Ishikawa (cell line): ENCODE results near the gene MYH9.
A peak's percentile ranks its signal among the peaks of the same experiment; 100 is the strongest.

Experiments used
- CEBPB ChIP-seq: IDR thresholded peaks from 2 replicates; pipeline ENCODE4 v1.6.1; 2012
- CREB1 ChIP-seq: IDR thresholded peaks from 2 replicates; pipeline ENCODE4 v1.6.1; 2012; ENCODE audit warnings: low read depth
- EGR1 ChIP-seq: IDR thresholded peaks from 2 replicates; pipeline ENCODE4 v1.6.1; 2012
- EP300 ChIP-seq: IDR thresholded peaks from 2 replicates; pipeline ENCODE4 v1.6.1; 2012; ENCODE audit warnings: borderline replicate concordance
- FOXM1 ChIP-seq: IDR thresholded peaks from 2 replicates; pipeline ENCODE4 v1.6.1; 2012; ENCODE audit warnings: low read depth, borderline replicate concordance
- MAX ChIP-seq: IDR thresholded peaks from 2 replicates; pipeline ENCODE4 v1.6.1; 2012
- NFIC ChIP-seq: IDR thresholded peaks from 2 replicates; pipeline ENCODE4 v1.6.1; 2012
- RAD21 ChIP-seq: IDR thresholded peaks from 2 replicates; pipeline ENCODE4 v1.6.1; 2012; ENCODE audit warnings: low read depth
- REST ChIP-seq: IDR thresholded peaks from 2 replicates; pipeline ENCODE4 v1.6.1; 2012; ENCODE audit warnings: low read depth, mild to moderate bottlenecking
- TAF1 ChIP-seq: IDR thresholded peaks from 2 replicates; pipeline ENCODE4 v1.6.1; 2012; ENCODE audit warnings: low read depth, mild to moderate bottlenecking
- TCF12 ChIP-seq: IDR thresholded peaks from 2 replicates; pipeline ENCODE4 v1.6.1; 2012; ENCODE audit warnings: low read depth
- TEAD4 ChIP-seq: IDR thresholded peaks from 2 replicates; pipeline ENCODE4 v1.6.1; 2012
- USF1 ChIP-seq: IDR thresholded peaks from 2 replicates; pipeline ENCODE4 v1.6.1; 2012
- YY1 ChIP-seq: IDR thresholded peaks from 2 replicates; pipeline ENCODE4 v1.6.1; 2012; ENCODE audit warnings: low read depth
- ZBTB7A ChIP-seq: IDR thresholded peaks from 2 replicates; pipeline ENCODE4 v1.6.1; 2012; ENCODE audit warnings: low read depth

Gene MYH9

GRCh38 chr22:36415415-36416168 lies 27.8 kb upstream of the MYH9 start:
- TF ChIP-seq USF1 (peak; percentile 73), TCF12 (no peak), CREB1 (no peak), ZBTB7A (no peak), NFIC (no peak)

- no peak for TF ChIP-seq NFIC
These were observed 25.4 kb upstream of the MYH9 start for GRCh38 chr22:36413022-36413775.

- TF ChIP-seq EP300, result no peak
- TF ChIP-seq EGR1, result no peak
- TF ChIP-seq NFIC, result peak; percentile 85
- TF ChIP-seq USF1, result peak; percentile 63
- TF ChIP-seq TEAD4, result no peak
- no peak for TF ChIP-seq CREB1
- TF ChIP-seq TCF12, result no peak
- TF ChIP-seq ZBTB7A, result no peak
- no peak for TF ChIP-seq CEBPB
These were observed 24.0 kb upstream of the MYH9 start for GRCh38 chr22:36411589-36412258.

GRCh38 chr22:36409911-36410756 lies 22.4 kb upstream of the MYH9 start:
- TF ChIP-seq FOXM1, result peak; percentile 42; the same call in 1 of the 2 replicates
- TF ChIP-seq TAF1, result peak; percentile 60
- TF ChIP-seq MAX, result peak; percentile 74
- peak; percentile 53 for TF ChIP-seq TCF12
- TF ChIP-seq USF1, result no peak; the same call in 1 of the 2 replicates
- peak; percentile 79 for TF ChIP-seq ZBTB7A
- peak; percentile 25; the same call in 1 of the 2 replicates for TF ChIP-seq RAD21
- TF ChIP-seq CEBPB, result no peak
- peak; percentile 56; the same call in 1 of the 2 replicates for TF ChIP-seq EP300
- no peak for TF ChIP-seq REST
- TF ChIP-seq NFIC, result peak; percentile 64
- TF ChIP-seq TEAD4, result peak; percentile 71
- peak; percentile 52 for TF ChIP-seq YY1
- no peak for TF ChIP-seq CREB1
- TF ChIP-seq EGR1, result no peak

GRCh38 chr22:36409056-36409455 lies 21.3 kb upstream of the MYH9 start:
- TF ChIP-seq TCF12, result no peak
- TF ChIP-seq TEAD4, result no peak
- no peak for TF ChIP-seq REST
- TF ChIP-seq FOXM1, result no peak
- TF ChIP-seq USF1, result no peak
- TF ChIP-seq ZBTB7A, result no peak
- TF ChIP-seq YY1, result no peak
- TF ChIP-seq TAF1, result no peak
- TF ChIP-seq EGR1, result no peak
- no peak for TF ChIP-seq RAD21
- no peak for TF ChIP-seq NFIC
- no peak for TF ChIP-seq CREB1
- TF ChIP-seq CEBPB, result no peak
- TF ChIP-seq EP300, result no peak
- no peak for TF ChIP-seq MAX
